Measurements from ENCODE around the gene SLC30A2. TPM values are rescaled to one million over a fixed set of nuclear protein-coding genes. Genes with fewer than 3 reads are reported as not detected.

The SLC30A2 gene
- total RNA-seq, 1 donor from 2014 or later, result not detected

DNA sequence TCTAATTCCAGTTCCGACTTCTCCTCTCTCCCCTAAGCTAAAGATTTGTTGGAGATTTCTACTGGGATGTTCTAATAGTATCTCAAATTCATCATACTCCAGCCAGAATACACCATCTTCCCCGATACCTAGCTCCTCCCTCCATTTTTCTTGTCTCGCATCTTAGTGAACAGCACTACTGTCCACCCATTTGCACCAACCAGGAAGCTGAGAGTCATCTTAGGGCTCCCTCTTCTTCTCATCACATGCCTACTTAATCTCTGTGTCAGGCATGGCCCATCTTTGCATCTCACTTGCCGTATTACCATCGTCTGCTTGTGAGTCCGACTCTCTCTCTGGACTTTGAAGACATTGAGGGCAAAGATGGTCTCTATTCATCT lies 25.0 kb upstream of the SLC30A2 start:
- no peak for FAIRE-seq

GRCh38 chr1:26070296-26070962 lies 24.5 kb upstream of the SLC30A2 start:
- DNase-seq (ENCODE audit: low spot score in 2 of 2), result no peak
- FAIRE-seq, result no peak

More for the DNA sequence above, 25.0 kb upstream of the SLC30A2 start:
- DNase-seq (ENCODE audit: low spot score in 2 of 2), result no peak

GRCh38 chr1:26069941-26070295 lies 24.0 kb upstream of the SLC30A2 start:
- DNase-seq (ENCODE audit: low spot score in 2 of 2), result no peak
- no peak for FAIRE-seq

- no peak for DNase-seq (ENCODE audit: low spot score in 2 of 2)
These were observed 21.6 kb upstream of the SLC30A2 start, which contains the start of gene TRIM63 for GRCh38 chr1:26067432-26067911. Gene TRIM63, minus strand, starts transcription at chr1:26067630. Its CDS starts 136 bp downstream, at chr1:26067494.

GRCh38 chr1:26066857-26067256 lies 20.9 kb upstream of the SLC30A2 start:
- FAIRE-seq, result no peak

More at GRCh38 chr1:26067432-26067911, 21.6 kb upstream of the SLC30A2 start, which contains the start of gene TRIM63:
- no peak for FAIRE-seq

GRCh38 chr1:26066160-26066559 lies 20.2 kb upstream of the SLC30A2 start:
- no peak for DNase-seq (ENCODE audit: low spot score in 2 of 2)
- FAIRE-seq, result no peak

More at GRCh38 chr1:26066857-26067256, 20.9 kb upstream of the SLC30A2 start:
- DNase-seq (ENCODE audit: low spot score in 2 of 2), result no peak

GRCh38 chr1:26064553-26064952 lies 18.6 kb upstream of the SLC30A2 start:
- FAIRE-seq (no peak), DNase-seq (ENCODE audit: low spot score in 2 of 2) (no peak)

DNA sequence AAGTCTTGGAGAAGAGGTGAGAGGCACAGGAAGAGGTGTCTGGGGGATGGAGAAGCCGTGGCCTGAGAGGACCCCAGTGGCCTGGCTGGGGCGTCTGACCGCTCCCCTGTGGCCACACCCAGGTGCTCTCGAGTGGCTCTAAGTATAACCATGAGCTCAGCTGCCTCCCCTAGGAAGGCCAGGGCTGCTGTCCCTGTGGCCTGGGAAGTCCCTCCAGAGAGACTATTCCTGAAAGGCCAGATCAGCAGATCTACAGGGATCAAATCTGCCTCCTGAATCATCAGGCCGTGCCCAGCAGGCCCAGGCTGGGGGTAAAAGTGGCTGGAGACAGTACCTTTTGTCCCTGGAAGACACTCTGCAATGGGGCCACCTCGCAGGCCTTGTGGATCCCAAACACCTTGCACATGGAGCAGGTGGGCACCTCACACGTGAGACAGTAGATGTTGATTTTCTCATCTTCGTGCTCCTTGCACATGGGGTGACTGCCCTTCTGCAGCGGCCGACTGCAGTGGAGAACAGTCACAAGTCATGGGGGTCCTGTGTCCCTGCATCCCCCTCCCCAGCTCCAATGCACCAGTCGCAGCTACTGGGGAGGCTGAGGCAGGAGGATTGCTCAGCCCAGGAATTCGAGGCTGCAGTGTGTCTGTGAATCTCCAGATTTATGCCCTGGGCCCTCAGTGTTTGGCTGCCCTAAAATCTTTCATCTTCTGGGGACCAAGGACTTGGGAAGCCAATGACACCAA lies 15.1 kb upstream of the SLC30A2 start:
- DNase-seq (ENCODE audit: low spot score in 2 of 2) (no peak), FAIRE-seq (no peak)

DNA sequence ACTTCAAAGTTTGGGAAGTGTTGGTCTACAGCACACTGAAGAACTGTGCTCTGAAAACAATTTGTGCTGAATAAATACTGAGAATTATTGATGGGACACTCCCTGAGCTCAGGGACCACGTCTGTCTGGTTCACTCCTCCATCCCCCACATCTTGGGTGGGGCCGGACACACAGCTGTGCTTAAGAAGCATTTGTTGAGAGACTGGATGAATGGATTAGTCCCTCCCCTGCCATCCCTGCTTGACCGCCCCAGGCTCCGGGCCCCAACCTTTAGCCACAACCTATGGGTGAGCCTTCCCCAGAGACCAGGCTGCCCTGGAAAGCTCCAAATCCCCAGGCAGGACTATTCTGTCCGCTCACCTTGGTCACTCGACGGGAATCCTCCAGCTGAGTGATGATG lies 14.0 kb upstream of the SLC30A2 start:
- FAIRE-seq (no peak), DNase-seq (ENCODE audit: low spot score in 2 of 2) (no peak)

GRCh38 chr1:26058052-26058595 lies 12.2 kb upstream of the SLC30A2 start:
- FAIRE-seq (no peak), DNase-seq (ENCODE audit: low spot score in 2 of 2) (no peak)

DNA sequence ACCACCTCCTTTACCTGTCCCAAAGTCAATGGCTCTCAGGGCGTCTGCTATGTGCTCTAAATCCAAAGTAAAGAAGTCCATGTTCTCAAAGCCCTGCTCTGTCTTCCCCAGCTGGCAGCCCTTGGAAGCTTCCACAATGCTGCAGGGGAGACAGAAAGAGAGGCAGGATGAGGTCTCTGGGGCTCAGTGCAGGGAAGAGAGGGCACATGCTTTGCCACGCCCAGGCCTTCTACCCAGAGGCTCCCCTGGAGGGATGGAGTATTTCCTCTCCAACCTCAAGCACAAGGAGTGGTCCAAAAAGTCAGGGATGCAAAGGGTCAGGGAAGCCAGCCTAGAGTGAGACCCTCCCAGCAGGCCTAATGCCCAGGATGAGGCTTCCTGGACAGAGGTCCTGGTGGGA lies 11.3 kb upstream of the SLC30A2 start:
- FAIRE-seq (no peak), DNase-seq (ENCODE audit: low spot score in 2 of 2) (no peak)

DNA sequence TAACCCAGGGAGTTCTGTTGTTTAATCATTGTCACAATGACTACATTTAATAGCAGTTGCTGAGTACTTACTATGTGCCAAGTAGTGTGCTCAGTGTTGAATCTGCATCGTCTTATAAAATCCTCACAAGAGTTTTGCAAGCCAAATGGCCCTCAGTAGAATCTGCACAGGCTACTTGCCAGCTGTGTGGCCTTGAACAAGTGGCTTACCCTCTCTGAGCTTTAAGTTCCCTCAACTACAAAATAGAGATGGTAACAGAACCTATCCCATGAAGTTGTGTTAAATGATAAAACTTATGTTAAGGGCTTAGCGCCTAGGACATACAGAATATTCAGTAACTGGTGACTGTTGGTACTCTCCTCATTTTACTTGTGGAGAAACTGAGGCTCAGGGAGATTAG lies 9.1 kb upstream of the SLC30A2 start:
- no peak for FAIRE-seq

DNA sequence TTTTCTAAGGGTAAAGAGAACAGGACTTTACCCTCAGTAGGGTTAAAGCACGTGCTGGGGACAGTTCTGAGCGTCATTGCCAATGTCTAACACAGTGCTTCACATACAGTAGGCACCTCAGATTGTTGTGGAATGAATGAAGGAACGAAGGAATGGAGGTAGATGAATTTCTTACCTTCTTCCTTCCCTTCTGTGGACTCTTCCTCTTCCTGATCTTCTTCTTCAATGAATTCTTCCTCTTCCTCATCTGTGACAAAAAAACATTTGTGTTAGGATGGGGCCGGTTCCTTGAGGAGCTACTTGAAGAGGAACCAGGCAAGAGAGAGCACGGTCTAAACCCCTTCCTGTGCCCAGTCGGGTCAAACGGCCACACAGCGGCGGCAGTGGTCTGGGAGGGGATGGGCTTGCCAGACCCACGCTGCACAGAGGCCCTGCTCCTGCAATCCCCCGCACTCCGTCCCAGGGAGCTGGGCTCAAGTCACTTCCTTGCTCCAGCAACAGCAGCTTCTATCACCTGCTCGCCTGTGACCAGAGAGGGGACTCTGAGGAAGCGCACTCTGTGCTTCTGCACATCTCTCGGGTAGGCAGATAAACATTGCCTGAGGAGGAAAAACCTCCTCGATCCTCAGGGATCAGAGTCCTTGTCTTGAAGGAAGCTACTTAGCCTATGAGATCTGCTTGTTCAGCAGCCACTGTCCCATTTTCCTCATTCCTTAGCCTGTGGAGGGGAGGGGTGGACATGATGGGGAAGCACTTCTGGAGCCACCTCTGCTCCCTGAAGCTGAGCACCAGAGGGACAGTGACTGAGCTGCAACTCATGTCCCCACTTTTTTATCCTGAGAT lies 8.0 kb upstream of the SLC30A2 start:
- FAIRE-seq (no peak), DNase-seq (ENCODE audit: low spot score in 2 of 2) (no peak)

More for the DNA sequence above, 9.1 kb upstream of the SLC30A2 start:
- DNase-seq (ENCODE audit: low spot score in 2 of 2), result no peak

DNA sequence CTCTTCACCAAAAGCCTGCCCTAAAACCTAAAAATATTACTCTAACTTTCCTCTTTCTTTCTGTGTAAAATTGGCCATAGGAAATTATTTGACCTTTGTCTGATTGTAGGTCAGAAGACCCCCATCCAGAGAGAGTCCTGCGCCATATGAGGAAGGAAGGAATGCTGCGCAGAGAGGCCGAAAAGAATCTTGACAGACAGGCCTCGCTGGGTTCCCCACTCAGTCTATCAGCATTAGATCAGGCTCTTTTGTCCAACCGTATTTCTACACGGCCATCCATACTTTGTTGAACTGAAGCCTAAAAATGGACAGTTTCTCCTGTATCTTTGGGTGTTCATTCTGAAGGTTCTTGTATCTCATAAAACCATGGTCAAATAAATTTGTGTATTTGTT lies 4.3 kb upstream of the SLC30A2 start:
- FAIRE-seq, result no peak
- DNase-seq (ENCODE audit: low spot score in 2 of 2), result no peak

GRCh38 chr1:26049531-26050247 lies 3.8 kb upstream of the SLC30A2 start:
- FAIRE-seq (no peak), DNase-seq (ENCODE audit: low spot score in 2 of 2) (no peak)

GRCh38 chr1:26047278-26047874 lies 1.5 kb upstream of the SLC30A2 start:
- DNase-seq (ENCODE audit: low spot score in 2 of 2), result no peak
- no peak for FAIRE-seq

GRCh38 chr1:26046246-26047095 lies 553 bp upstream of the SLC30A2 start:
- FAIRE-seq, result no peak

DNA sequence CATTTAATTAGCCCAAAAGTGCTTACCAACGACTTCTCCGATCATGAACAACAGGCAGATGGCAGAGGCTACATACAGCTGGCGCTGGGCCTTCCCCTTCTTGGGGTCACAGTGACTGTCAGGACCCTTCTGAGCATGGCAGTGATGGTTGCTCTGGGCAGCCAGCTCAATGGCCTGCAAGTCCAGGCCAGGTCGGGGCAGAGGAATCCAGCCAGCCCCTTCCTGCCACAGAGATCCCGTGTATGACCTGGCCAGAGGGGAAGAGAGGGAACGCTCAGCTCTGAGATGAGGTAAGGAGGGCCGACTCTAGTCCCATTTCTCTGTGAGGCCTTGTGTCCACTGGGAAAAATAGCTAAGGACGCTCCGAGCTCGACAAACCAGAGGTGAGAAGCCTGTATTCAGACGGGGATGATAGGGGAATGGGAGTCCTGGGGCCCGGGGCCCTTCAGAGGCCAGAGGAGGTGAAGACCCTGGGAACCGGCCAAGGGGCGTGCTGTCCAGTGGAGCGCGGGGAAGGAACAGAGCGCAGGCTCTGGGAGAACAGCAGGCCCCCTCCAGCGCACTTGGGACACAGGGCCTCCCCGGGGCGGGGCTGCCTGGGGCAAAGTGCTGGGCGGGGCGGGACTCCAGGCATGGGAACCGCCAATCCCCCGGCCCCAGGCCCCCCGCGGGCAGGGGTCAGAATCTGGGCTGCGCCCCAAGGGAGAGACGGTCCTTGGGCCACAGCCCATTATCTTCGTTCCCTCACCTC lies 772 bp downstream of the SLC30A2 start:
- FAIRE-seq, result no peak
- DNase-seq (ENCODE audit: low spot score in 2 of 2), result no peak

More at GRCh38 chr1:26046246-26047095, 553 bp upstream of the SLC30A2 start:
- DNase-seq (ENCODE audit: low spot score in 2 of 2), result no peak

Data from frontal cortex (tissue), 4 donors.